WTC11 (cell line): Measurements from ENCODE around the gene UBA3. TPM values are rescaled to one million over a fixed set of nuclear protein-coding genes. Genes with fewer than 3 reads are reported as not detected.

Experiments
- ATAC-seq: fragments of 200-7000 bp; cut with Tn5 transposase; 2 replicates; pipeline ENCODE4 v1.10.0; 2021; ENCODE audit warnings: mild to moderate bottlenecking, moderate library complexity
- CTCF ChIA-PET: fragments of 300-600 bp; sonication (Branson Sonifier 250); formaldehyde crosslinking; loops from one replicate; lab custom pipeline; 2021; ENCODE audit warnings: antibody characterized with exemption; lab: Charles Lee
- POLR2A ChIA-PET: fragments of 350-600 bp; sonication (Branson Sonifier 250); formaldehyde crosslinking; loops from one replicate; lab custom pipeline; 2021; ENCODE audit warnings: antibody characterized with exemption; lab: Charles Lee
- DNase-seq: peaks from one replicate; pipeline ENCODE4 v3.0.0; 2021; ENCODE audit warnings: low spot score
- H3K27ac Mint-ChIP-seq: 2 replicates; pipeline ENCODE4 v1.8.0; 2021; ENCODE audit warnings: mixed read lengths
- H3K27me3 Mint-ChIP-seq: 2 replicates; pipeline ENCODE4 v1.8.0; 2021; ENCODE audit warnings: low read depth, mild to moderate bottlenecking, moderate library complexity, mixed read lengths
- H3K36me3 Mint-ChIP-seq: 2 replicates; pipeline ENCODE4 v1.8.0; 2021; ENCODE audit warnings: mixed read lengths
- H3K4me1 Mint-ChIP-seq: 2 replicates; pipeline ENCODE4 v1.8.0; 2022; ENCODE audit warnings: mixed read lengths
- H3K4me3 Mint-ChIP-seq: 2 replicates; pipeline ENCODE4 v1.8.0; 2021; ENCODE audit warnings: mild to moderate bottlenecking, moderate library complexity, mixed read lengths
- H3K9me3 Mint-ChIP-seq: 2 replicates; pipeline ENCODE4 v1.8.0; 2021; ENCODE audit warnings: mixed read lengths
- AR ChIP-seq: fragments of 250-450 bp; sonication (Bioruptor Pico); IDR thresholded peaks from 2 replicates; pipeline ENCODE4 v1.9.0; 2021; ENCODE audit warnings: mild to moderate bottlenecking
- ATF1 ChIP-seq: sonication (generic); formaldehyde crosslinking; IDR thresholded peaks from 2 replicates; pipeline ENCODE4 v1.8.1; 2023; ENCODE audit warnings: mild to moderate bottlenecking, moderate library complexity, missing genetic modification reagents
- CBFB ChIP-seq: sonication (generic); formaldehyde crosslinking; IDR thresholded peaks from 2 replicates; pipeline ENCODE4 v1.8.1; 2022; ENCODE audit warnings: mild to moderate bottlenecking, low read depth, missing genetic modification reagents
- E2F5 ChIP-seq: sonication (generic); formaldehyde crosslinking; IDR thresholded peaks from 2 replicates; pipeline ENCODE4 v1.8.1; 2022; ENCODE audit warnings: mild to moderate bottlenecking, moderate library complexity, missing genetic modification reagents
- EMX1 ChIP-seq: fragments of 250-450 bp; sonication (Bioruptor Pico); IDR thresholded peaks from 2 replicates; pipeline ENCODE4 v1.8.0; 2021; ENCODE audit warnings: mild to moderate bottlenecking
- ERG ChIP-seq: fragments of 250-450 bp; sonication (Bioruptor Pico); IDR thresholded peaks from 2 replicates; pipeline ENCODE4 v1.8.0; 2021; ENCODE audit warnings: mild to moderate bottlenecking
- ESRRA ChIP-seq: sonication (generic); formaldehyde crosslinking; IDR thresholded peaks from 2 replicates; pipeline ENCODE4 v1.8.1; 2022; ENCODE audit warnings: mild to moderate bottlenecking, missing genetic modification reagents, borderline replicate concordance
- FOXP1 ChIP-seq: sonication (generic); formaldehyde crosslinking; IDR thresholded peaks from 2 replicates; pipeline ENCODE4 v1.8.0; 2022; ENCODE audit warnings: missing genetic modification reagents, mild to moderate bottlenecking, moderate library complexity, borderline replicate concordance
- FOXP4 ChIP-seq: sonication (generic); formaldehyde crosslinking; IDR thresholded peaks from 2 replicates; pipeline ENCODE4 v1.8.0; 2022; ENCODE audit warnings: mild to moderate bottlenecking, missing genetic modification reagents
- GABPB1 ChIP-seq: sonication (generic); formaldehyde crosslinking; IDR thresholded peaks from 2 replicates; pipeline ENCODE4 v1.8.1; 2023; ENCODE audit warnings: mild to moderate bottlenecking, missing genetic modification reagents
- JUN ChIP-seq: sonication (generic); formaldehyde crosslinking; IDR thresholded peaks from 2 replicates; pipeline ENCODE4 v1.8.0; 2023; ENCODE audit warnings: mild to moderate bottlenecking, missing genetic modification reagents
- MLX ChIP-seq: sonication (generic); formaldehyde crosslinking; IDR thresholded peaks from 2 replicates; pipeline ENCODE4 v1.8.1; 2023; ENCODE audit warnings: mild to moderate bottlenecking, missing genetic modification reagents, moderate library complexity
- MXD4 ChIP-seq: fragments of 250-450 bp; sonication (Bioruptor Pico); IDR thresholded peaks from 2 replicates; pipeline ENCODE4 v1.8.0; 2021; ENCODE audit warnings: mild to moderate bottlenecking, moderate library complexity, borderline replicate concordance
- MYBL2 ChIP-seq: sonication (generic); formaldehyde crosslinking; IDR thresholded peaks from 2 replicates; pipeline ENCODE4 v1.8.1; 2023; ENCODE audit warnings: mild to moderate bottlenecking, moderate library complexity, missing genetic modification reagents
- NFE2L1 ChIP-seq: sonication (generic); formaldehyde crosslinking; IDR thresholded peaks from 2 replicates; pipeline ENCODE4 v1.8.1; 2023; ENCODE audit warnings: missing genetic modification reagents
- PRRX2 ChIP-seq: fragments of 250-450 bp; sonication (Bioruptor Pico); IDR thresholded peaks from 2 replicates; pipeline ENCODE4 v1.8.0; 2021; ENCODE audit warnings: mild to moderate bottlenecking
- RORB ChIP-seq: fragments of 250-450 bp; sonication (Bioruptor Pico); IDR thresholded peaks from 2 replicates; pipeline ENCODE4 v1.9.0; 2021; ENCODE audit warnings: mild to moderate bottlenecking
- SMAD4 ChIP-seq: sonication (generic); formaldehyde crosslinking; IDR thresholded peaks from 2 replicates; pipeline ENCODE4 v1.8.0; 2022; ENCODE audit warnings: mild to moderate bottlenecking, missing genetic modification reagents
- TEAD4 ChIP-seq: sonication (generic); formaldehyde crosslinking; IDR thresholded peaks from 2 replicates; pipeline ENCODE4 v1.8.0; 2022; ENCODE audit warnings: mild to moderate bottlenecking, missing genetic modification reagents
- USF1 ChIP-seq: sonication (generic); formaldehyde crosslinking; IDR thresholded peaks from 2 replicates; pipeline ENCODE4 v1.8.0; 2022; ENCODE audit warnings: mild to moderate bottlenecking, missing genetic modification reagents
- ZNF219 ChIP-seq: sonication (generic); formaldehyde crosslinking; IDR thresholded peaks from 2 replicates; pipeline ENCODE4 v1.8.0; 2023; ENCODE audit warnings: missing genetic modification reagents, mild to moderate bottlenecking, borderline replicate concordance
- ZNF232 ChIP-seq: sonication (generic); formaldehyde crosslinking; IDR thresholded peaks from 2 replicates; pipeline ENCODE4 v1.8.0; 2022; ENCODE audit warnings: mild to moderate bottlenecking, missing genetic modification reagents
- ZNF317 ChIP-seq: sonication (generic); formaldehyde crosslinking; IDR thresholded peaks from 2 replicates; pipeline ENCODE4 v1.8.1; 2023; ENCODE audit warnings: low read depth, mild to moderate bottlenecking, moderate library complexity, missing genetic modification reagents, borderline replicate concordance
- ZNF396 ChIP-seq: fragments of 250-450 bp; sonication (Bioruptor Pico); IDR thresholded peaks from 2 replicates; pipeline ENCODE4 v1.8.0; 2021; ENCODE audit warnings: mild to moderate bottlenecking, moderate library complexity, borderline replicate concordance
- total RNA-seq: library from RNA; stranded (reverse); gene quantifications from 3 replicates; pipeline ENCODE4 v1.2.3, GENCODE V29; 2021

UBA3 gene
- total RNA-seq, 1 experiment from 2014 or later: 75.0 TPM

GRCh38 chr3:69031635-69032034 is 48.5 kb downstream of the UBA3 start:
- Mint-ChIP-seq H3K9me3 (no peaks in the 10 kb centered on the region), H3K27me3 (no peaks in the 10 kb centered on the region), H3K4me3 (no peak overlapping the region), H3K36me3 (peaks cover 56% of the 10 kb centered on the region), H3K27ac (no peak overlapping the region)
- POLR2A ChIA-PET: no interaction called here
- DNase-seq: no peak
- CTCF ChIA-PET: no interaction called here
- ATAC-seq: no peak
- no peak for TF ChIP-seq MLX
- TF ChIP-seq, all 79 proteins: peak for 0
- no peaks in the 10 kb centered on the region for H3K4me1 Mint-ChIP-seq

- ATAC-seq: no peak
- TF ChIP-seq FOXP4 (no peak), AR (no peak), E2F5 (CRISPR knock-in tag) (no peak), MXD4 (CRISPR knock-in tag) (no peak), CBFB (CRISPR knock-in tag) (no peak), PRRX2 (no peak), NFE2L1 (CRISPR knock-in tag) (no peak), ZNF219 (CRISPR knock-in tag) (no peak), ZNF232 (CRISPR knock-in tag) (no peak), USF1 (no peak), TEAD4 (no peak), MYBL2 (CRISPR knock-in tag) (no peak), ZNF317 (CRISPR knock-in tag) (no peak), ATF1 (no peak)
- no peak overlapping the region for H3K4me3 Mint-ChIP-seq
- H3K27me3 Mint-ChIP-seq: no peaks in the 10 kb centered on the region
- H3K9me3 Mint-ChIP-seq: no peaks in the 10 kb centered on the region; the same call in 1 of the 2 replicates
- peaks cover 9% of the 10 kb centered on the region for H3K4me1 Mint-ChIP-seq
- POLR2A ChIA-PET: interaction anchor here (0.6 kb wide), 1 partner anchor 18 kb away, joined by 4 read pairs; no protein-coding TSS in a partner anchor
- CTCF ChIA-PET: no interaction called here
- H3K36me3 Mint-ChIP-seq: peaks cover 15% of the 10 kb centered on the region
- no peak overlapping the region for H3K27ac Mint-ChIP-seq
- no peak for DNase-seq
Observed at GRCh38 chr3:69020857-69021256, 59.3 kb downstream of the UBA3 start.

GRCh38 chr3:69020424-69020823 is 59.7 kb downstream of the UBA3 start:
- TF ChIP-seq SMAD4 (CRISPR knock-in tag) (no peak), JUN (CRISPR knock-in tag) (no peak), ERG (no peak), GABPB1 (no peak), RORB (no peak), FOXP1 (no peak), ZNF396 (CRISPR knock-in tag) (no peak), ZNF317 (CRISPR knock-in tag) (no peak), ESRRA (no peak), EMX1 (CRISPR knock-in tag) (no peak)
- Mint-ChIP-seq H3K4me1 (peaks cover 11% of the 10 kb centered on the region), H3K9me3 (no peaks in the 10 kb centered on the region; the same call in 1 of the 2 replicates), H3K36me3 (peaks cover 11% of the 10 kb centered on the region), H3K4me3 (no peak overlapping the region), H3K27ac (no peak overlapping the region), H3K27me3 (no peaks in the 10 kb centered on the region)
- ChIA-PET POLR2A (no interaction called here), CTCF (no interaction called here)
- no peak for DNase-seq
- ATAC-seq: no peak
